Activated CD8-positive, alpha-beta T cell treated with anti-CD3 and anti-CD28 coated beads for 36 hours (primary cell): ENCODE measurements around the gene ATOSB. TPM values are rescaled to one million over a fixed set of nuclear protein-coding genes. Genes with fewer than 3 reads are reported as not detected.

Experiments
- ATAC-seq: fragments of 200-7000 bp; cut with Tn5 transposase; one replicate; pipeline ENCODE4 v1.10.0; 2021; ENCODE audit warnings: mild to moderate bottlenecking, moderate library complexity
- CTCF ChIA-PET: fragments of 350-600 bp; sonication (Branson Sonifier 250); formaldehyde crosslinking; loops from one replicate; lab custom pipeline; 2021; ENCODE audit warnings: antibody characterized with exemption; lab: Charles Lee
- POLR2A ChIA-PET: fragments of 350-600 bp; sonication (Branson Sonifier 250); formaldehyde crosslinking; loops from one replicate; lab custom pipeline; 2021; ENCODE audit warnings: antibody characterized with exemption; lab: Charles Lee
- DNase-seq: peaks from one replicate; pipeline ENCODE4 v3.0.0-alpha.2; 2020
- H3K27ac Mint-ChIP-seq: one replicate; pipeline ENCODE4 v1.8.0; 2021; ENCODE audit warnings: mild to moderate bottlenecking, mixed read lengths
- H3K27me3 Mint-ChIP-seq: one replicate; pipeline ENCODE4 v1.8.0; 2021; ENCODE audit warnings: mixed read lengths
- H3K36me3 Mint-ChIP-seq: one replicate; pipeline ENCODE4 v1.8.0; 2021; ENCODE audit warnings: low read depth, mixed read lengths
- H3K4me1 Mint-ChIP-seq: one replicate; pipeline ENCODE4 v1.8.0; 2021; ENCODE audit warnings: low read depth, mixed read lengths
- H3K4me3 Mint-ChIP-seq: one replicate; pipeline ENCODE4 v1.8.0; 2021; ENCODE audit warnings: mild to moderate bottlenecking, moderate library complexity, mixed read lengths
- H3K9me3 Mint-ChIP-seq: one replicate; pipeline ENCODE4 v1.8.0; 2021; ENCODE audit warnings: mixed read lengths
- CTCF ChIP-seq: fragments of 200-600 bp; IDR thresholded peaks from one replicate; pipeline ENCODE4 v1.8.0; 2022; ENCODE audit warnings: antibody characterized with exemption, mild to moderate bottlenecking
- intact Hi-C: fragments of 100-400 bp; cut with micrococcal nuclease; formaldehyde crosslinking; loops from one replicate; pipeline ENCODE4 v1.10.0; 2022
- total RNA-seq, 2 experiments: library from RNA; stranded (reverse); gene quantifications; one replicate each; pipeline ENCODE4 v1.2.3, GENCODE V29; 2021

The ATOSB gene
- total RNA-seq, 2 experiments from 2014 or later: 5.9 to 6.0 TPM

GRCh38 chr9:35105571-35106342 lies 9.9 kb downstream of the ATOSB start:
- POLR2A ChIA-PET: interaction anchor here (1.1 to 1.8 kb wide), 2 partner anchors 26 to 34 kb away, joined by 3 to 5 read pairs; partner anchors contain the start of gene FANCG

GRCh38 chr9:35105126-35105525 lies 10.5 kb downstream of the ATOSB start:
- intact Hi-C loops: no loop called here
- ATAC-seq (no peak), DNase-seq (no peak)
- H3K9me3 Mint-ChIP-seq: no peaks in the 10 kb centered on the region
- H3K4me1 Mint-ChIP-seq: peaks cover 19% of the 10 kb centered on the region
- no peak overlapping the region for H3K4me3 Mint-ChIP-seq
- TF ChIP-seq CTCF: no peak
- ChIA-PET POLR2A (interaction anchor here (0.6 to 3.9 kb wide), 3 partner anchors 9 to 33 kb away, joined by 4 to 40 read pairs (median 5); partner anchors contain the start of gene FANCG), CTCF (interaction anchor here (1.1 to 2.4 kb wide), 3 partner anchors 8 to 26 kb away, joined by 3 to 14 read pairs (median 4); partner anchors contain the start of genes FANCG and PIGO)
- peaks cover 24% of the 10 kb centered on the region for H3K36me3 Mint-ChIP-seq
- H3K27ac Mint-ChIP-seq: no peak overlapping the region
- H3K27me3 Mint-ChIP-seq: no peaks in the 10 kb centered on the region

More at GRCh38 chr9:35105571-35106342, 9.9 kb downstream of the ATOSB start:
- Mint-ChIP-seq H3K4me1 (peaks cover 22% of the 10 kb centered on the region), H3K27me3 (no peaks in the 10 kb centered on the region), H3K4me3 (no peak overlapping the region), H3K9me3 (no peaks in the 10 kb centered on the region), H3K36me3 (peaks cover 19% of the 10 kb centered on the region), H3K27ac (no peak overlapping the region)
- ATAC-seq: no peak
- no peak for DNase-seq
- intact Hi-C loops: no loop called here
- CTCF ChIA-PET: interaction anchor here (1.1 to 1.4 kb wide), 3 partner anchors 9 to 12 kb away, joined by 3 read pairs; partner anchors contain the start of genes ATOSB and PIGO
- TF ChIP-seq CTCF: no peak

- TF ChIP-seq CTCF: no peak
- ATAC-seq (no peak), DNase-seq (no peak)
- Mint-ChIP-seq H3K4me1 (peaks cover 20% of the 10 kb centered on the region), H3K36me3 (peaks cover 29% of the 10 kb centered on the region), H3K27me3 (no peaks in the 10 kb centered on the region), H3K4me3 (no peak overlapping the region), H3K27ac (no peak overlapping the region), H3K9me3 (no peaks in the 10 kb centered on the region)
- ChIA-PET POLR2A (interaction anchor here (0.6 to 3.9 kb wide), 3 partner anchors 9 to 33 kb away, joined by 4 to 40 read pairs (median 5); partner anchors contain the start of gene FANCG), CTCF (interaction anchor here (1.2 to 2.4 kb wide), 2 partner anchors 10 to 25 kb away, joined by 4 to 14 read pairs; partner anchors contain the start of gene FANCG)
- intact Hi-C loops: no loop called here
Measured at GRCh38 chr9:35104586-35104985, 11.1 kb downstream of the ATOSB start.

- DNase-seq: no peak
- Mint-ChIP-seq H3K27me3 (no peaks in the 10 kb centered on the region), H3K4me1 (peaks cover 22% of the 10 kb centered on the region), H3K36me3 (peaks cover 35% of the 10 kb centered on the region), H3K4me3 (peak overlapping the region; percentile 98), H3K27ac (peak overlapping the region; percentile 97), H3K9me3 (no peaks in the 10 kb centered on the region)
- intact Hi-C loops: no loop called here
- no peak for ATAC-seq
- TF ChIP-seq CTCF: no peak
- ChIA-PET CTCF (interaction anchor here (0.9 to 2.4 kb wide), 8 partner anchors 8 to 450 kb away, joined by 3 to 14 read pairs (median 4); partner anchors contain the start of gene FANCG), POLR2A (interaction anchor here (1.5 to 3.9 kb wide), 7 partner anchors 9 to 32 kb away, joined by 5 to 40 read pairs (median 10); partner anchors contain the start of genes ATOSB, FANCG and VCP)
Measured at GRCh38 chr9:35103660-35104191, 11.9 kb downstream of the ATOSB start.
